Fibroblast of the aortic adventitia (primary cell): ENCODE measurements around the gene MVB12A. TPM values are rescaled to one million over a fixed set of nuclear protein-coding genes. Genes with fewer than 3 reads are reported as not detected.

Source experiments
- DNase-seq: peaks from one replicate; pipeline ENCODE4 v3.0.0-alpha.2; 2010; ENCODE audit warnings: low read depth
- H3K4me3 ChIP-seq: 2 replicates; pipeline ENCODE4 v1.5.1; 2011; ENCODE audit warnings: low read depth, mild to moderate bottlenecking, control low read depth, low read length, moderate library complexity
- CTCF ChIP-seq: IDR thresholded peaks from 2 replicates; pipeline ENCODE4 v1.5.1; 2011; ENCODE audit warnings: mild to moderate bottlenecking, low read length, control low read depth, inconsistent platforms; ENCODE audit not compliant: insufficient read depth
- total RNA-seq: library from RNA; depleted of rRNA; stranded (reverse); fragments of >200 nt; gene quantifications from 2 replicates; pipeline ENCODE4 v1.2.3, GENCODE V29; 2012; ENCODE audit warnings: low replicate concordance

MVB12A gene
- total RNA-seq, 1 donor, result 47.5 TPM

- TF ChIP-seq CTCF, result no peak
- peak; percentile 62 for DNase-seq
- H3K4me3 ChIP-seq, result peak within 1 kb of the TSS; percentile 31
Measured at GRCh38 chr19:17405250-17406045, 14.4 kb upstream of the MVB12A start, which contains the start of gene BST2. BST2 (minus strand) TSS chr19:17405630; CDS start chr19:17405575, 55 bp downstream.

GRCh38 chr19:17406046-17406886 lies 13.6 kb upstream of the MVB12A start:
- no peak for TF ChIP-seq CTCF
- no peak for DNase-seq
- H3K4me3 ChIP-seq, result no peak overlapping the region

DNA sequence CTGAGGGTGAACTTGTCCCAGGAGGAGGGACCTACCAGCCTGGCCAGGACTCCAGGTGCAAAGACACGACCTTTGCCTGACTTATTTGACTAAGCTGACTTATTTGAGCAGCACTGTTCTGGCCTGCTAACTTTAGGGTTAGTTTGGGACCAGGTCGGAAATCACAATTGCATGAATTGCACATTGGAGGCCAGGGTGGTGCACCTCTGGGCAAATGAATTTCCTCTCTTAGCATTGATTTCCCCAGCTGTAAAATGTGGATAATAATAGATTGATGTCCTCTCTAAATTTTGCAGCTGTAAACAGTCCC lies 13.0 kb upstream of the MVB12A start:
- no peak overlapping the region for H3K4me3 ChIP-seq
- DNase-seq, result no peak
- no peak for TF ChIP-seq CTCF

GRCh38 chr19:17409990-17410389 lies 9.9 kb upstream of the MVB12A start:
- TF ChIP-seq CTCF, result no peak
- peak; percentile 53 for DNase-seq
- H3K4me3 ChIP-seq, result no peak overlapping the region

- no peak for DNase-seq
- TF ChIP-seq CTCF, result no peak
- H3K4me3 ChIP-seq, result no peak overlapping the region
Measured at GRCh38 chr19:17411801-17412200, 8.0 kb upstream of the MVB12A start.

DNA sequence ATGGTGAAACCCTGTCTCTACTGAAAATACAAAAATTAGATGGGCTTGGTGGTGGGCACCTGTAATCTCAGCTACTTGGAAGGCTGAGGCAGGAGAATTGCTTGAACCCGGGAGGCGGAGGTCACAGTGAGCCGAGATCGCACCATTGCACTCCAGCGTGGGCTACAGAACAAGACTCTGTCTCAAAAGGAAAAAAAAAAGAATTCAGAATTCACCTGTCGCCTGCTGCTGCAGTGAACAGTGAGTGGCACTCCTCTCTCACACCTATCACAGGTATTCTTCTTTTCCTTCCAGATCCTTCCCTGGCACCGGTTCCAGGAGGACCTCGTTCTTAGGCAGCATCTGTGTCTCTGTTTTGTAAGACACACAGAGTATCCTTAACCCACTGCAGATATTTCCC lies 5.8 kb upstream of the MVB12A start:
- H3K4me3 ChIP-seq, result no peak overlapping the region
- TF ChIP-seq CTCF, result no peak

More for the DNA sequence above, 5.8 kb upstream of the MVB12A start:
- no peak for DNase-seq
